ENCODE measurements around the gene R3HDM2.
A peak's percentile ranks its signal among the peaks of the same experiment; 100 is the strongest.
"Not testable (repeated sequence)": the region's sequence is repeated elsewhere in the genome, so short reads cannot be mapped to it uniquely, and the experiment has no call there.

Gene R3HDM2

GRCh38 chr12:57456145-57456700 lies 25.4 kb upstream of the R3HDM2 start:
- in situ Hi-C loops (cut with MboI; ENCODE audit: low pct_unique_long_range_greater_than_20kb, low sequenced_read_pairs) = no loop called here
- peak; percentile 72 for DNase-seq

GRCh38 chr12:57455374-57456144 lies 24.7 kb upstream of the R3HDM2 start:
- DNase-seq = no peak

GRCh38 chr12:57454566-57455373 lies 23.9 kb upstream of the R3HDM2 start, which contains the start of gene INHBE:
TSS of gene INHBE (plus strand) at chr12:57455307. CDS start at chr12:57455537, 230 bp downstream.
- DNase-seq = no peak
- in situ Hi-C loops (cut with MboI; ENCODE audit: low pct_unique_long_range_greater_than_20kb, low sequenced_read_pairs) = no loop called here

More at GRCh38 chr12:57455374-57456144, 24.7 kb upstream of the R3HDM2 start:
- in situ Hi-C loops (cut with MboI; ENCODE audit: low pct_unique_long_range_greater_than_20kb, low sequenced_read_pairs) = no loop called here

- in situ Hi-C loops (cut with MboI; ENCODE audit: low pct_unique_long_range_greater_than_20kb, low sequenced_read_pairs) = no loop called here
- no peak for DNase-seq
Measured at GRCh38 chr12:57454213-57454565, 23.3 kb upstream of the R3HDM2 start.

GRCh38 chr12:57452937-57453509 lies 22.2 kb upstream of the R3HDM2 start:
- DNase-seq = peak; percentile 72

GRCh38 chr12:57452181-57452936 lies 21.5 kb upstream of the R3HDM2 start:
- in situ Hi-C loops (cut with MboI; ENCODE audit: low pct_unique_long_range_greater_than_20kb, low sequenced_read_pairs) = no loop called here
- peak; percentile 68 for DNase-seq

More at GRCh38 chr12:57452937-57453509, 22.2 kb upstream of the R3HDM2 start:
- in situ Hi-C loops (cut with MboI; ENCODE audit: low pct_unique_long_range_greater_than_20kb, low sequenced_read_pairs) = no loop called here

- DNase-seq = no peak
- in situ Hi-C loops (cut with MboI; ENCODE audit: low pct_unique_long_range_greater_than_20kb, low sequenced_read_pairs) = no loop called here
Measured at GRCh38 chr12:57451233-57451778, 20.5 kb upstream of the R3HDM2 start.

GRCh38 chr12:57450057-57450456 lies 19.2 kb upstream of the R3HDM2 start:
- DNase-seq = no peak
- in situ Hi-C loops (cut with MboI; ENCODE audit: low pct_unique_long_range_greater_than_20kb, low sequenced_read_pairs) = no loop called here

- in situ Hi-C loops (cut with MboI; ENCODE audit: low pct_unique_long_range_greater_than_20kb, low sequenced_read_pairs) = no loop called here
- no peak for DNase-seq
Measured at GRCh38 chr12:57449375-57449774, 18.5 kb upstream of the R3HDM2 start.

- in situ Hi-C loops (cut with MboI; ENCODE audit: low pct_unique_long_range_greater_than_20kb, low sequenced_read_pairs) = no loop called here
- DNase-seq = no peak
Measured at GRCh38 chr12:57448669-57449068, 17.8 kb upstream of the R3HDM2 start.

GRCh38 chr12:57446292-57446960 lies 15.6 kb upstream of the R3HDM2 start:
- in situ Hi-C loops (cut with MboI; ENCODE audit: low pct_unique_long_range_greater_than_20kb, low sequenced_read_pairs) = no loop called here
- DNase-seq = no peak

- in situ Hi-C loops (cut with MboI; ENCODE audit: low pct_unique_long_range_greater_than_20kb, low sequenced_read_pairs) = no loop called here
Measured at GRCh38 chr12:57444744-57445143, 13.9 kb upstream of the R3HDM2 start.

GRCh38 chr12:57444337-57444736 lies 13.5 kb upstream of the R3HDM2 start:
- in situ Hi-C loops (cut with MboI; ENCODE audit: low pct_unique_long_range_greater_than_20kb, low sequenced_read_pairs); DNase-seq: not testable (repeated sequence)

More at GRCh38 chr12:57444744-57445143, 13.9 kb upstream of the R3HDM2 start:
- DNase-seq = no peak

- in situ Hi-C loops (cut with MboI; ENCODE audit: low pct_unique_long_range_greater_than_20kb, low sequenced_read_pairs) = no loop called here
- DNase-seq = no peak
Measured at GRCh38 chr12:57441846-57442427, 11.1 kb upstream of the R3HDM2 start.

GRCh38 chr12:57441393-57441792 lies 10.6 kb upstream of the R3HDM2 start:
- DNase-seq = not testable (repeated sequence)

GRCh38 chr12:57439762-57440266 lies 9.0 kb upstream of the R3HDM2 start:
- in situ Hi-C loops (cut with MboI; ENCODE audit: low pct_unique_long_range_greater_than_20kb, low sequenced_read_pairs) = no loop called here
- no peak for DNase-seq

More at GRCh38 chr12:57441393-57441792, 10.6 kb upstream of the R3HDM2 start:
- in situ Hi-C loops (cut with MboI; ENCODE audit: low pct_unique_long_range_greater_than_20kb, low sequenced_read_pairs) = not testable (repeated sequence)

- in situ Hi-C loops (cut with MboI; ENCODE audit: low pct_unique_long_range_greater_than_20kb, low sequenced_read_pairs) = no loop called here
- no peak for DNase-seq
Measured at GRCh38 chr12:57438400-57438799, 7.6 kb upstream of the R3HDM2 start.
